ENCODE results near the gene RAD23A.

DNA sequence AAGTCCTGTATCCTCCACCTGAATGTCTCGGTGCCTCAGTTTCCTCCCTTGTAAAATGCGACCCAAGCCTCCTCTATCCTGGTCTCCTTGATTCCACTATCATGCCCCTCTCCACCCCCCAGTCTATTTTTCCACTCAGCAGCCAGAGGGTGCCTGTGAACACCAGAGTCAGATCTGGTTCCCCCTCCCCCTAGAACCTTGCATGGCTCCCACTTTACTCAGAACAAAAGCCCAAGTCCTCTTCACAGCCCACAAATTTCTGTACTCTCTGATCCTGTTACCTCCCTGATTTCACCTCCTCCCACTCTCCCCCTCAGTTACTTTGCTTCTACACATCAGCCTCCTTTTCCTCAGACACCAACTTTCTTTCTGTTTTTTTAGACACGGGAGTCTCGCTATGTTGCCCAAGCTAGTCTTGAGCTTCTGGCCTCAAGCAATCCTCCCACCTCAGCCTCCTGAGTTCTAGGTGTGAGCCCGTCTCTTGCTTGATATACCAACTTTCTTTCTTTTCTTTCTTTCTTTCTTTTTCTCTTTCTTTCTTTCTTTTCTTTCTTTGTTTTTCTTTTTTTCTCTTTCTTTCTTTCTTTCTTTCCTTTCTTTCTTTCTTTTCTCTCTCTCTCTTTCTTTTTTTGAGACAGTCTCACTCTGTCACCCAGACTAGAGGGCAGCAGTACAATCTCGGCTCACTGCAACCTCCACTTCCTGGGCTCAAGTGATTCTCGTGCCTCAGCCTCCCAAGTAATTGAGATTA is 24.6 kb downstream of the RAD23A start:
- TF ChIP-seq POLR2A (IDR thresholded peaks at IDR 0.05) = no peak
- TF ChIP-seq, protein P1, sequence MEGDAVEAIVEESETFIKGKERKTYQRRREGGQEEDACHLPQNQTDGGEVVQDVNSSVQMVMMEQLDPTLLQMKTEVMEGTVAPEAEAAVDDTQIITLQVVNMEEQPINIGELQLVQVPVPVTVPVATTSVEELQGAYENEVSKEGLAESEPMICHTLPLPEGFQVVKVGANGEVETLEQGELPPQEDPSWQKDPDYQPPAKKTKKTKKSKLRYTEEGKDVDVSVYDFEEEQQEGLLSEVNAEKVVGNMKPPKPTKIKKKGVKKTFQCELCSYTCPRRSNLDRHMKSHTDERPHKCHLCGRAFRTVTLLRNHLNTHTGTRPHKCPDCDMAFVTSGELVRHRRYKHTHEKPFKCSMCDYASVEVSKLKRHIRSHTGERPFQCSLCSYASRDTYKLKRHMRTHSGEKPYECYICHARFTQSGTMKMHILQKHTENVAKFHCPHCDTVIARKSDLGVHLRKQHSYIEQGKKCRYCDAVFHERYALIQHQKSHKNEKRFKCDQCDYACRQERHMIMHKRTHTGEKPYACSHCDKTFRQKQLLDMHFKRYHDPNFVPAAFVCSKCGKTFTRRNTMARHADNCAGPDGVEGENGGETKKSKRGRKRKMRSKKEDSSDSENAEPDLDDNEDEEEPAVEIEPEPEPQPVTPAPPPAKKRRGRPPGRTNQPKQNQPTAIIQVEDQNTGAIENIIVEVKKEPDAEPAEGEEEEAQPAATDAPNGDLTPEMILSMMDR (IDR thresholded peaks at IDR 0.05) = no peak
- no peak for TF ChIP-seq POLR2AphosphoS5 (IDR thresholded peaks at IDR 0.05)
- no peak for TF ChIP-seq EP300 (IDR thresholded peaks at IDR 0.05)
